ENCODE data around the gene LIPC. TPM values are rescaled to one million over a fixed set of nuclear protein-coding genes. Genes with fewer than 3 reads are reported as not detected.

LIPC gene
- total and polyA plus RNA-seq, 9 of the 15 experiments (the other 6 are each of a cell fraction or from before 2014, with no cell fraction given) = 0.07 to 0.41 (median 0.11) TPM; not detected in 2

DNA sequence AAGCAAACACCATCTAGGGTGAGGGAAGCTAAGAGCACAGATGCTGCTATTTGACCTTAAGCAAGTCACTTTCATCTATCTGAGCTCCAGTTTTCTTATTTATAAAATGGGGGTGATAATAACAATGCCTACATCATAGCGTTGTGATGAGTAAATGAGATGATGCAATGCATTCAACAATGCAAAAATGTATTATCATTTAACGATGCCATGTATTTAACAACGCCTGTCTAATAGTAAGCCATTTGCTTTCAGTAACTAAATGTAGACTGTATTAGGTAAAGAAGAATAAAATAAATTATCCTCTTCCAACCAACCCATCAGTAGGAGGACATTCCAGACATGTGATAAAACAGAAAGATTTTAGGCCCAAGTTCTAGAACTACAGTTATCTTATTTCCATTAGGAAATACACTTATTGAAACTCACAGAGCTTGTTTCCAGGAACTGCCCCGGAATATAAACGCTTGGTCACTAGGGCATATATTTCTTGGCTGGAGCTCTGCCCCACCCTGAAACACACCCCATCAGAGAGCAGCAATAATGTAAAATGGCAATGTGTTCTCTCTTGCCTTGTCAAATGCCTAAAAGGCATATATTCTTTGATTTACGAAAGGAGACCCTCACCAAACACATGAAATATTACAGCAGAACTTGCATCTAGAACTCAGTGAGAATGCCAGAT is 128.3 kb downstream of the LIPC start:
- intact Hi-C loops (cut with micrococcal nuclease) = no loop called here
- no peak overlapping the region for H3K4me3 ChIP-seq
- H3K9ac ChIP-seq (ENCODE audit: insufficient read depth in 1 of 2, low read depth in 2 of 2, low read length in 2 of 2) = no peak overlapping the region
- no peak for FAIRE-seq
- DNase-seq (ENCODE audit: extremely low read depth in 1 of 4, low spot score in 3 of 4) = no peak
- H3K79me2 ChIP-seq (ENCODE audit: control insufficient read depth, insufficient read depth, low read length) = no peaks in the 10 kb centered on the region
- ATAC-seq = peak; percentile 32; the same call in 1 of the 3 replicates
- CTCF ChIA-PET (ENCODE audit: low intra/inter-chr PET ratio) = no interaction called here
- H4K20me1 ChIP-seq (replicated peaks; ENCODE audit: control insufficient read depth, insufficient read depth, low read length) = no peaks in the 10 kb centered on the region
- BruUV-seq (replicated peaks) = no TSS peak
- in situ Hi-C loops (cut with MboI) = no loop called here
- H3K27ac ChIP-seq (ENCODE audit: extremely low read depth, low read depth, low read length) = no peak overlapping the region
- H3K4me1 ChIP-seq (replicated peaks in 1 of 2; ENCODE audit: control insufficient read depth in 2 of 2, insufficient read depth in 2 of 2, low read length in 2 of 2) = peaks cover 6 to 17% of the 10 kb centered on the region in 2 experiments; a peak in 4 of 5 replicates
- no peak overlapping the region for H2AFZ ChIP-seq (ENCODE audit: low read depth, low read length)
- no peaks in the 10 kb centered on the region for H3K36me3 ChIP-seq (ENCODE audit: control insufficient read depth, insufficient read depth, low read length)
- H3K9me3 ChIP-seq (replicated peaks; ENCODE audit: control insufficient read depth, insufficient read depth, low read depth, low read length) = no peaks in the 10 kb centered on the region
- TF ChIP-seq CEBPG (CRISPR knock-in tag; IDR thresholded peaks at IDR 0.05) (no peak), CEBPG (tag; conservative IDR thresholded peaks at IDR 0.05 in 1 of 2, IDR thresholded peaks at IDR 0.05 in 1 of 2) (peak; percentile 83 to 87), ZNF12 (CRISPR knock-in tag; IDR thresholded peaks at IDR 0.05) (no peak), CEBPB (tag; IDR thresholded peaks at IDR 0.05) (peak; percentile 71)
- TF ChIP-seq, protein P1, sequence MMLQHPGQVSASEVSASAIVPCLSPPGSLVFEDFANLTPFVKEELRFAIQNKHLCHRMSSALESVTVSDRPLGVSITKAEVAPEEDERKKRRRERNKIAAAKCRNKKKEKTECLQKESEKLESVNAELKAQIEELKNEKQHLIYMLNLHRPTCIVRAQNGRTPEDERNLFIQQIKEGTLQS (IDR thresholded peaks at IDR 0.05) = peak; percentile 85
- TF ChIP-seq, protein P1 (CRISPR knock-in tag; conservative IDR thresholded peaks at IDR 0.05) = no peak
- POLR2A ChIA-PET = interaction anchor here (0.6 to 1.9 kb wide), 6 partner anchors 8 to 86 kb away, joined by 3 to 6 read pairs (median 4); no protein-coding TSS in a partner anchor
- H3K9me1 ChIP-seq (ENCODE audit: control insufficient read depth, insufficient read depth, low read length) = no peaks in the 10 kb centered on the region
- no peaks in the 10 kb centered on the region for H3K27me3 ChIP-seq (ENCODE audit: control insufficient read depth in 2 of 2, insufficient read depth in 2 of 2, low read length in 2 of 2)
- H3K4me2 ChIP-seq (ENCODE audit: insufficient read depth, low read length) = no peak overlapping the region
- WGBS (ENCODE audit: insufficient coverage, low coverage, missing lambda C conversion rate) = 28% methylated on average over 6 of the region's 6 CpGs
